Muscle layer of colon (tissue), 2 donors: ENCODE measurements around the gene MMD.
"Not testable (repeated sequence)": the region's sequence is repeated elsewhere in the genome, so short reads cannot be mapped to it uniquely, and the experiment has no call there.

Experiments used
- H3K27ac ChIP-seq: one replicate; pipeline ENCODE4 v1.7.0; 2013; ENCODE audit warnings: low read depth, mild to moderate bottlenecking, low read length, moderate library complexity
- H3K27me3 ChIP-seq, 2 donors: one replicate each; pipeline ENCODE4 v1.7.0; 2013; ENCODE audit warnings: low read length in 2 of 2, mild to moderate bottlenecking in 2 of 2; ENCODE audit not compliant: insufficient read depth in 2 of 2, control insufficient read depth in 1 of 2
- H3K36me3 ChIP-seq: one replicate; pipeline ENCODE4 v1.7.0; 2013; ENCODE audit warnings: mild to moderate bottlenecking, low read length; ENCODE audit not compliant: insufficient read depth
- H3K4me1 ChIP-seq: one replicate; pipeline ENCODE4 v1.7.0; 2013; ENCODE audit warnings: mild to moderate bottlenecking, low read length; ENCODE audit not compliant: insufficient read depth
- H3K4me3 ChIP-seq, 2 donors: one replicate each; pipeline ENCODE4 v1.7.0; 2013; ENCODE audit warnings: low read length in 2 of 2, low read depth in 1 of 2, mild to moderate bottlenecking in 1 of 2, moderate library complexity in 1 of 2
- H3K9ac ChIP-seq: one replicate; pipeline ENCODE4 v1.7.0; 2013; ENCODE audit warnings: low read length
- H3K9me3 ChIP-seq: one replicate; pipeline ENCODE4 v1.7.0; 2013; ENCODE audit warnings: mild to moderate bottlenecking, low read length
- donor health status: abdominal sarcoma.
- donor health status: Adenocarcinoma of cecum.

The MMD gene

GRCh38 chr17:55453839-55454557 is 32.4 kb upstream of the MMD start:
- Histone ChIP-seq H3K4me3 (no peak overlapping the region), H3K9ac (no peak overlapping the region), H3K27ac (peak overlapping the region; percentile 65), H3K4me1 (peaks cover 56% of the 10 kb centered on the region), H3K36me3 (no peaks in the 10 kb centered on the region), H3K27me3 (no peaks in the 10 kb centered on the region), H3K9me3 (no peaks in the 10 kb centered on the region)

DNA sequence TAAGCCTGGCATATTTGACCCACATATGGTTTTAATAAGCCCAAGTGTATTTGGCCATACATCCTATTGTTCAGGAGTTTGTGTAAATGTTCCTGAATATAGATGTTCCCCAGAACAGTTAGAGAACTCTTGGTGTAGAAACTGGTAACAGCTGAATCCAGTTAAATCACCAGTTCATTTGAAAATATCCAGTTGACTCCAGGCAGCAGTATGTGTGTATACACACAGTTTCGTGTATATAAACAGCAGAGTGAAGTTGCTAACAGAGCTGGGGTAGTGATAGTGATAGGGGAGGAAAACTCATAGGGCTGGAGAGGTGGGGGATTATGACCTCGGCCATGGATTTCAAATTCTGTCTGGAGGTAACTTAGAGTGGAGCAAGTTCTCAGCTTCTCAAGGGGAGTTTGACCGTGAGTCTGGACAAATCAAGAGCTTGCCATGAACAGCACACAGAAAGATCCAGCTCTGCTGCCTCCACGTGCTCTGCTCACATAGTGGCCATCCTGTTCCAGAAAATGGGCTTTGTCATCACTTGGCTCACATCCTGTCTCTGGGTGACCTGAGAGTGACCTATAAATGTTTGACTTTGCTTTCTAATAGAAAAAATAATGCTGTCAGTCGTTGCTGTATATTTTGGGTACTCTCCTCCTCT is 30.6 kb upstream of the MMD start:
- Histone ChIP-seq H3K27me3 (no peaks in the 10 kb centered on the region), H3K36me3 (no peaks in the 10 kb centered on the region), H3K9me3 (no peaks in the 10 kb centered on the region), H3K4me1 (peaks cover 62% of the 10 kb centered on the region), H3K9ac (peak overlapping the region; percentile 40), H3K4me3 (no peak overlapping the region), H3K27ac (peak overlapping the region; percentile 59)

GRCh38 chr17:55451758-55452138 is 30.1 kb upstream of the MMD start:
- Histone ChIP-seq H3K9me3 (no peaks in the 10 kb centered on the region), H3K36me3 (no peaks in the 10 kb centered on the region), H3K4me1 (peaks cover 62% of the 10 kb centered on the region), H3K4me3 (no peak overlapping the region), H3K27ac (peak overlapping the region; percentile 59), H3K9ac (no peak overlapping the region), H3K27me3 (no peaks in the 10 kb centered on the region)

- Histone ChIP-seq H3K9ac (no peak overlapping the region), H3K27ac (peak overlapping the region; percentile 59), H3K4me3 (no peak overlapping the region), H3K4me1 (peaks cover 62% of the 10 kb centered on the region), H3K27me3 (no peaks in the 10 kb centered on the region), H3K9me3 (no peaks in the 10 kb centered on the region), H3K36me3 (no peaks in the 10 kb centered on the region)
Observed at GRCh38 chr17:55451203-55451641, 29.6 kb upstream of the MMD start.

- Histone ChIP-seq H3K27ac (no peak overlapping the region), H3K9ac (no peak overlapping the region), H3K4me3 (no peak overlapping the region), H3K9me3 (no peaks in the 10 kb centered on the region), H3K27me3 (no peaks in the 10 kb centered on the region), H3K4me1 (peaks cover 59% of the 10 kb centered on the region), H3K36me3 (no peaks in the 10 kb centered on the region)
Observed at GRCh38 chr17:55450232-55450825, 28.7 kb upstream of the MMD start.

- no peak overlapping the region for H3K4me3 ChIP-seq
- H3K27me3 ChIP-seq: no peaks in the 10 kb centered on the region
- H3K27ac ChIP-seq: no peak overlapping the region
- H3K9ac ChIP-seq: no peak overlapping the region
- no peaks in the 10 kb centered on the region for H3K36me3 ChIP-seq
- H3K4me1 ChIP-seq: peaks cover 58% of the 10 kb centered on the region
- no peaks in the 10 kb centered on the region for H3K9me3 ChIP-seq
Observed at GRCh38 chr17:55448681-55449080, 27.0 kb upstream of the MMD start.

- H3K27ac ChIP-seq: peak overlapping the region; percentile 60
- no peaks in the 10 kb centered on the region for H3K9me3 ChIP-seq
- H3K4me1 ChIP-seq: peaks cover 57% of the 10 kb centered on the region
- no peak overlapping the region for H3K9ac ChIP-seq
- H3K36me3 ChIP-seq: no peaks in the 10 kb centered on the region
- H3K4me3 ChIP-seq: no peak overlapping the region
- no peaks in the 10 kb centered on the region for H3K27me3 ChIP-seq
Observed at GRCh38 chr17:55446581-55447205, 25.1 kb upstream of the MMD start.

DNA sequence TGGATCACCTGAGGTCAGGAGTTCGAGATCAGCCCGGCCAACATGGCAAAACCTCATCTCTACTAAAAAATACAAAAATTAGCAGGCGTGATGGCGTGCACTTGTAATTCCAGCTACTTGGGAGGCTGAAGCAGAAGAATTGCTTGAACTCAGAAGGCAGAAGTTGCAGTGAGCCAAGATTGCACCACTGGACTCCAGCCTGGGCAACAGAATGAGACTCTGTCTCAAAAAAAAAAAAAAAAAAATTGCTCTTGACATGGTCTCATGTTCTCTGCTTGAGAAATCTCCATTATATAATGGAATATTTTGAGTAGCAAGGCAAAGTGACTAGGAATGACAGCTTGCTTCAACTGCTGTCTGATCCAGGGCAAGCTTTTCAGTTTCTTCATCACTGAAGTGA is 24.4 kb upstream of the MMD start:
- H3K27ac ChIP-seq: peak overlapping the region; percentile 95
- not testable (repeated sequence) for H3K9ac ChIP-seq, H3K36me3 ChIP-seq, H3K4me3 ChIP-seq, H3K9me3 ChIP-seq, H3K27me3 ChIP-seq
- peaks cover 57% of the 10 kb centered on the region for H3K4me1 ChIP-seq

GRCh38 chr17:55444471-55445441 is 23.1 kb upstream of the MMD start:
- Histone ChIP-seq H3K36me3 (no peaks in the 10 kb centered on the region), H3K27me3 (no peaks in the 10 kb centered on the region), H3K4me1 (peaks cover 50% of the 10 kb centered on the region), H3K9ac (no peak overlapping the region), H3K9me3 (no peaks in the 10 kb centered on the region), H3K4me3 (no peak overlapping the region), H3K27ac (peak overlapping the region; percentile 95)

- no peaks in the 10 kb centered on the region for H3K9me3 ChIP-seq
- no peaks in the 10 kb centered on the region for H3K36me3 ChIP-seq
- peak overlapping the region; percentile 95 for H3K27ac ChIP-seq
- H3K9ac ChIP-seq: no peak overlapping the region
- H3K4me3 ChIP-seq: no peak overlapping the region
- H3K4me1 ChIP-seq: peaks cover 48% of the 10 kb centered on the region
- H3K27me3 ChIP-seq: no peaks in the 10 kb centered on the region
Observed at GRCh38 chr17:55443904-55444303, 22.3 kb upstream of the MMD start.
